ENCODE results near the gene TP53AIP1.

TP53AIP1 gene

GRCh38 chr11:128962896-128963295 is 20.2 kb upstream of the TP53AIP1 start:
- Histone ChIP-seq H3K9me3 (ENCODE audit: control insufficient read depth in 1 of 2, low read length in 2 of 2) (no peaks in the 10 kb centered on the region), H3K36me3 (ENCODE audit: control insufficient read depth in 1 of 2, insufficient read depth in 2 of 2, low read length in 2 of 2) (no peaks in the 10 kb centered on the region), H3K4me1 (ENCODE audit: control insufficient read depth in 1 of 2, insufficient read depth in 2 of 2, low read length in 2 of 2) (no peaks in the 10 kb centered on the region), H3K27me3 (ENCODE audit: low read depth, low read length) (no peaks in the 10 kb centered on the region), H3K27ac (ENCODE audit: low read length) (no peak overlapping the region), H3K4me3 (ENCODE audit: low read depth in 1 of 2, low read length in 2 of 2) (no peak overlapping the region)

GRCh38 chr11:128961645-128962044 is 19.0 kb upstream of the TP53AIP1 start:
- no peak overlapping the region for H3K4me3 ChIP-seq (ENCODE audit: low read depth in 1 of 2, low read length in 2 of 2)
- H3K9me3 ChIP-seq (ENCODE audit: control insufficient read depth in 1 of 2, low read length in 2 of 2), result no peaks in the 10 kb centered on the region
- H3K36me3 ChIP-seq (ENCODE audit: control insufficient read depth in 1 of 2, insufficient read depth in 2 of 2, low read length in 2 of 2), result no peaks in the 10 kb centered on the region
- H3K4me1 ChIP-seq (ENCODE audit: control insufficient read depth in 1 of 2, insufficient read depth in 2 of 2, low read length in 2 of 2), result no peaks in the 10 kb centered on the region
- no peaks in the 10 kb centered on the region for H3K27me3 ChIP-seq (ENCODE audit: low read depth, low read length)
- H3K27ac ChIP-seq (ENCODE audit: low read length), result no peak overlapping the region

DNA sequence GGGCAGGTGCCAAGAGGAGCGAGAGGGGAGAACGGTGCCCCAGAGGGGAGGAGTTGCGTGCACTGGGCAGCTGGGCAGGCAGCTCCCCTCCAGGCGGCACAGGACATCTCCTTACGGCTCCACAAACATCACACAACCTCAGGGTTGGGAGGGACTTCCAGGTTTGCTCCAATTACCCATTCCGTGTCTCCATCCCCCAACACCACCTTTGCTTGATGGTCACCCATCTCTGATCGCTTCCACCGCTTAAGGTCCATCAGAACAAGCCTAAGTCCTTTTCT is 14.5 kb upstream of the TP53AIP1 start:
- Histone ChIP-seq H3K9me3 (ENCODE audit: control insufficient read depth in 1 of 2, low read length in 2 of 2) (no peaks in the 10 kb centered on the region), H3K4me1 (ENCODE audit: control insufficient read depth in 1 of 2, insufficient read depth in 2 of 2, low read length in 2 of 2) (no peaks in the 10 kb centered on the region), H3K4me3 (ENCODE audit: low read depth in 1 of 2, low read length in 2 of 2) (no peak overlapping the region), H3K27me3 (ENCODE audit: low read depth, low read length) (no peaks in the 10 kb centered on the region), H3K36me3 (ENCODE audit: control insufficient read depth in 1 of 2, insufficient read depth in 2 of 2, low read length in 2 of 2) (no peaks in the 10 kb centered on the region), H3K27ac (ENCODE audit: low read length) (no peak overlapping the region)

- Histone ChIP-seq H3K27ac (ENCODE audit: low read length) (no peak overlapping the region), H3K27me3 (ENCODE audit: low read depth, low read length) (no peaks in the 10 kb centered on the region), H3K4me1 (ENCODE audit: control insufficient read depth in 1 of 2, insufficient read depth in 2 of 2, low read length in 2 of 2) (no peaks in the 10 kb centered on the region), H3K36me3 (ENCODE audit: control insufficient read depth in 1 of 2, insufficient read depth in 2 of 2, low read length in 2 of 2) (no peaks in the 10 kb centered on the region), H3K9me3 (ENCODE audit: control insufficient read depth in 1 of 2, low read length in 2 of 2) (no peaks in the 10 kb centered on the region), H3K4me3 (ENCODE audit: low read depth in 1 of 2, low read length in 2 of 2) (no peak overlapping the region)
These were observed 13.9 kb upstream of the TP53AIP1 start for GRCh38 chr11:128956401-128957201.

GRCh38 chr11:128955636-128956035 is 13.0 kb upstream of the TP53AIP1 start:
- Histone ChIP-seq H3K27ac (ENCODE audit: low read length) (no peak overlapping the region), H3K27me3 (ENCODE audit: low read depth, low read length) (no peaks in the 10 kb centered on the region), H3K4me1 (ENCODE audit: control insufficient read depth in 1 of 2, insufficient read depth in 2 of 2, low read length in 2 of 2) (no peaks in the 10 kb centered on the region), H3K36me3 (ENCODE audit: control insufficient read depth in 1 of 2, insufficient read depth in 2 of 2, low read length in 2 of 2) (no peaks in the 10 kb centered on the region), H3K9me3 (ENCODE audit: control insufficient read depth in 1 of 2, low read length in 2 of 2) (no peaks in the 10 kb centered on the region), H3K4me3 (ENCODE audit: low read depth in 1 of 2, low read length in 2 of 2) (no peak overlapping the region)

DNA sequence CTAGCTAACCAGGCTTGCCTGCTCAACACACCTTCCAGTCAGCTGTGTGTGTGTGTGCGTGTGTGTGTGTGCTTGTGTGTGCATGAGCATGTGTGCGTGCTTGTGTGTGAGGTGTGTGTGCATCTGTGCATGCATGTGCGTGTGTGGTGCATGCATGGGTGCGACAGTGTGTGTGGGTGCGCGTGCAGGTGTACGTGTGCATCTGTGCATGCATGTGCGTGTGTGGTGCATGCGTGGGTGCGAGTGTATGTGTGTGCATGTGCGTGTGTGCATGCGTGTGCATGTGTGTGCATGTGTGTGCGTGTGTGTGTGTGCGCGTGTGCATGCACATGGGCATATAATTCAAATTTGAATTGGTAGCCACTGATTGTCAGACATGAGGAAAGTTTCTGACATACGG is 10.5 kb upstream of the TP53AIP1 start:
- Histone ChIP-seq H3K27me3 (ENCODE audit: low read depth, low read length) (no peaks in the 10 kb centered on the region), H3K4me3 (ENCODE audit: low read depth in 1 of 2, low read length in 2 of 2) (no peak overlapping the region), H3K9me3 (ENCODE audit: control insufficient read depth in 1 of 2, low read length in 2 of 2) (no peaks in the 10 kb centered on the region), H3K27ac (ENCODE audit: low read length) (no peak overlapping the region), H3K4me1 (ENCODE audit: control insufficient read depth in 1 of 2, insufficient read depth in 2 of 2, low read length in 2 of 2) (no peaks in the 10 kb centered on the region), H3K36me3 (ENCODE audit: control insufficient read depth in 1 of 2, insufficient read depth in 2 of 2, low read length in 2 of 2) (no peaks in the 10 kb centered on the region)

GRCh38 chr11:128949791-128950454 is 7.3 kb upstream of the TP53AIP1 start:
- no peaks in the 10 kb centered on the region for H3K4me1 ChIP-seq (ENCODE audit: control insufficient read depth in 1 of 2, insufficient read depth in 2 of 2, low read length in 2 of 2)
- H3K4me3 ChIP-seq (ENCODE audit: low read depth in 1 of 2, low read length in 2 of 2), result no peak overlapping the region
- no peaks in the 10 kb centered on the region for H3K9me3 ChIP-seq (ENCODE audit: control insufficient read depth in 1 of 2, low read length in 2 of 2)
- no peaks in the 10 kb centered on the region for H3K27me3 ChIP-seq (ENCODE audit: low read depth, low read length)
- no peaks in the 10 kb centered on the region for H3K36me3 ChIP-seq (ENCODE audit: control insufficient read depth in 1 of 2, insufficient read depth in 2 of 2, low read length in 2 of 2)
- no peak overlapping the region for H3K27ac ChIP-seq (ENCODE audit: low read length)

DNA sequence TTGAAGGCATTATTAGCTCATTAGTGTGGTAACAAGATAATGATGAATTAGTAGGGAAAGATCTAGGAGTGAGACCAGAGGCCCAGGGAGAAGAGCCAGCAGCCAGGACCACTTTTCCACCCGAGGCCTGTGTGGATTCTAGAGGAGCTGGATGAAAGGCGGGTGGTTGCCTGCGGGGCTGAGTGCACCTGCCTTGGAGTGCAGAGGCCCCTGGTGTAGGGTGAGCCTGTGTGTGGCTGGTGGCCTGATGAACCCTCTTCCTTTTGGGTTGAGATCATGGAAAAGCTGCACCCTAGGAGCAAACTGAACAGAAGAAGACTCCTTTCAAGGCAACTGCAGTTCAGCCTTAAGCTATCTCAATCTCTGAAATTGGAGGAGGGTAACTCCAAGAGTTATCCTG is 5.9 kb upstream of the TP53AIP1 start:
- Histone ChIP-seq H3K4me3 (ENCODE audit: low read depth in 1 of 2, low read length in 2 of 2) (no peak overlapping the region), H3K9me3 (ENCODE audit: control insufficient read depth in 1 of 2, low read length in 2 of 2) (no peaks in the 10 kb centered on the region), H3K27ac (ENCODE audit: low read length) (no peak overlapping the region), H3K27me3 (ENCODE audit: low read depth, low read length) (no peaks in the 10 kb centered on the region), H3K36me3 (ENCODE audit: control insufficient read depth in 1 of 2, insufficient read depth in 2 of 2, low read length in 2 of 2) (no peaks in the 10 kb centered on the region), H3K4me1 (ENCODE audit: control insufficient read depth in 1 of 2, insufficient read depth in 2 of 2, low read length in 2 of 2) (no peaks in the 10 kb centered on the region)

GRCh38 chr11:128947773-128948172 is 5.1 kb upstream of the TP53AIP1 start:
- Histone ChIP-seq H3K27ac (ENCODE audit: low read length) (no peak overlapping the region), H3K4me1 (ENCODE audit: control insufficient read depth in 1 of 2, insufficient read depth in 2 of 2, low read length in 2 of 2) (no peaks in the 10 kb centered on the region), H3K36me3 (ENCODE audit: control insufficient read depth in 1 of 2, insufficient read depth in 2 of 2, low read length in 2 of 2) (no peaks in the 10 kb centered on the region), H3K9me3 (ENCODE audit: control insufficient read depth in 1 of 2, low read length in 2 of 2) (no peaks in the 10 kb centered on the region), H3K27me3 (ENCODE audit: low read depth, low read length) (no peaks in the 10 kb centered on the region), H3K4me3 (ENCODE audit: low read depth in 1 of 2, low read length in 2 of 2) (no peak overlapping the region)

DNA sequence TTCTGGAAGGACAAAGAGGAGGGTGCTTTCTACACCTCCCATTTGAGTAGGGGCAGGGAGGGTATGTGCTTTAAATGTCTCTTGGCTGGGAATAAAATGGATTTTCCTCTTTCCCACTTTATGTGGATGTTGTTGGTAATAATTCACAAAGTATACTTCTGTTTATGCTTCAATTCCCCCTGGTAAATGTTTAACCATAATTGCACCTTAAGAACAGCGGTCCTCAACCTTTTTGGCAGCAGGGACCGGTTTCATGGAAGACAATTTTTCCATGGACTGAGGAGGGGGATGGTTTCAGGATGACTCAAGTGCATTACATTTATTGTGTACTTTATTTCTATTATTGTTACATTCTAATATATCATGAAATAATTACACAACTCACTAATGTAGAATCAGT is 4.0 kb upstream of the TP53AIP1 start:
- Histone ChIP-seq H3K27me3 (ENCODE audit: low read depth, low read length) (no peaks in the 10 kb centered on the region), H3K36me3 (ENCODE audit: control insufficient read depth in 1 of 2, insufficient read depth in 2 of 2, low read length in 2 of 2) (no peaks in the 10 kb centered on the region), H3K4me3 (ENCODE audit: low read depth in 1 of 2, low read length in 2 of 2) (no peak overlapping the region), H3K9me3 (ENCODE audit: control insufficient read depth in 1 of 2, low read length in 2 of 2) (no peaks in the 10 kb centered on the region), H3K27ac (ENCODE audit: low read length) (no peak overlapping the region), H3K4me1 (ENCODE audit: control insufficient read depth in 1 of 2, insufficient read depth in 2 of 2, low read length in 2 of 2) (no peaks in the 10 kb centered on the region)

DNA sequence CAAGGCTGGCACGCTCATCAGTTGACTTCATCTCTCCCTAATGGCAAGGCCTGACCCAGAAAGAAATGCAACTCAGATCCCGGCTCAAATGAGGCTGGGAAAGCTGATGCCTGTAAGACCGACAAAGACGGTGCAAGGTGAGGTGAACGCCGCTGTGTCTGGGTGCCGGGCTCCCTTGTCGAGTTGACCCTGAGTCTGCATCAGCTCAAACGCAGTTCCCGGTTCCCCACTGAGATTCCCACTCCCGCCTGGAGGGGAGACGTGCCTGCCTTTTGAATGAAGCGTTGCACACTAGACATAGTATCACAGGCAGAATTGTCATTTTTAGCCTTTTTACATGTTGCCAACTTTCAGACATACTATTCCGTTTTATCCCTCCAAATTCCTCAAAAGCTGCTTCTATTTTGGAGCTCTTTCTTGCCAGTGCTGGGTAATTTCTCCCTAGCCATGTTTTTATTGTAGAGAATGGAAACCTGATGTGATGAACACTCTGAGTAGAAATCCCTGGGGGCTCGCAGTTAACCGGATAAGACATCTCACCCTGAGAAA is 831 bp upstream of the TP53AIP1 start:
- H3K9me3 ChIP-seq (ENCODE audit: control insufficient read depth in 1 of 2, low read length in 2 of 2), result no peaks in the 10 kb centered on the region
- H3K4me3 ChIP-seq (ENCODE audit: low read depth in 1 of 2, low read length in 2 of 2), result no peak overlapping the region
- no peaks in the 10 kb centered on the region for H3K4me1 ChIP-seq (ENCODE audit: control insufficient read depth in 1 of 2, insufficient read depth in 2 of 2, low read length in 2 of 2)
- no peak overlapping the region for H3K27ac ChIP-seq (ENCODE audit: low read length)
- H3K27me3 ChIP-seq (ENCODE audit: low read depth, low read length), result no peaks in the 10 kb centered on the region
- H3K36me3 ChIP-seq (ENCODE audit: control insufficient read depth in 1 of 2, insufficient read depth in 2 of 2, low read length in 2 of 2), result no peaks in the 10 kb centered on the region

DNA sequence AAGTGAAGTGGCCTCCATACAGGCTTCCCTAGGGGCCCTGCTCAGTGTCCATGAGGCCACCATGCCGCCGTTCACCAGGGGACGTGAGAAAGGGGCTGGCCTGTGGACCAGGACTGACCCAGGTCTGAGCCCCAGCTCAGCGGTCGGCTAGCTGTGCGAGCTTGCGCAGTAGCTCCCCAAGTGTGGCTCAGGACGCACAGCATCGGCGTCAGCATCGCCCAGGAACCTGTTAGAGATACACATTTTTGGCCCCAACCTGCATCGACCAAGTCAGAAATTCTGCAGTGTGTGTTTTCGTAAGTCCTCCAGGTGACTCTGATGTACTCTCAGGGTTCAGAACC is 429 bp downstream of the TP53AIP1 start:
- H3K9me3 ChIP-seq (ENCODE audit: control insufficient read depth in 1 of 2, low read length in 2 of 2), result no peaks in the 10 kb centered on the region
- no peak overlapping the region for H3K27ac ChIP-seq (ENCODE audit: low read length)
- H3K36me3 ChIP-seq (ENCODE audit: control insufficient read depth in 1 of 2, insufficient read depth in 2 of 2, low read length in 2 of 2), result no peaks in the 10 kb centered on the region
- H3K4me1 ChIP-seq (ENCODE audit: control insufficient read depth in 1 of 2, insufficient read depth in 2 of 2, low read length in 2 of 2), result no peaks in the 10 kb centered on the region
- H3K27me3 ChIP-seq (ENCODE audit: low read depth, low read length), result no peaks in the 10 kb centered on the region
- no peak overlapping the region for H3K4me3 ChIP-seq (ENCODE audit: low read depth in 1 of 2, low read length in 2 of 2)
